H1 (cell line): ENCODE data around the gene ARHGEF12. TPM values are rescaled to one million over a fixed set of nuclear protein-coding genes. Genes with fewer than 3 reads are reported as not detected.
A peak's percentile ranks its signal among the peaks of the same experiment; 100 is the strongest.

Experiments used
- CTCF ChIA-PET: fragments of 300-600 bp; sonication (Branson Sonifier 250); formaldehyde crosslinking; loops from one replicate; lab custom pipeline; 2021; ENCODE audit not compliant: partially characterized antibody; lab: Charles Lee
- POLR2A ChIA-PET: fragments of 300-600 bp; sonication (Branson Sonifier 250); formaldehyde crosslinking; loops from one replicate; lab custom pipeline; 2021; ENCODE audit warnings: inconsistent platforms; ENCODE audit not compliant: partially characterized antibody; lab: Charles Lee
- DNase-seq, 2 experiments: peaks; one replicate each; pipeline versions ENCODE4 v3.0.0 to v3.0.0-alpha.2; 2010 to 2022; ENCODE audit warnings: low spot score in 2 of 2, low read depth in 1 of 2, mixed read lengths in 1 of 2
- FAIRE-seq: peaks from 2 replicates; lab custom pipeline; 2011; peaks lifted over from hg19 to GRCh38; lab: Jason Lieb, UNC
- H2AFZ ChIP-seq: 2 replicates; pipeline ENCODE4 v1.8.1; 2012; ENCODE audit warnings: low read length, inconsistent platforms
- H2AK5ac ChIP-seq: 2 replicates; pipeline ENCODE4 v1.6.1; 2013; ENCODE audit warnings: low read depth, low read length
- H2BK120ac ChIP-seq: replicated peaks from 2 replicates; pipeline ENCODE3; 2013; ENCODE audit warnings: low read depth, low read length, inconsistent platforms
- H2BK12ac ChIP-seq: 2 replicates; pipeline ENCODE4 v1.6.1; 2013; ENCODE audit warnings: low read depth, low read length
- H2BK15ac ChIP-seq: 2 replicates; pipeline ENCODE4 v1.6.1; 2013; ENCODE audit warnings: low read length
- H2BK20ac ChIP-seq: 2 replicates; pipeline ENCODE4 v1.6.1; 2013; ENCODE audit warnings: low read length
- H2BK5ac ChIP-seq: 2 replicates; pipeline ENCODE4 v1.6.1; 2013; ENCODE audit warnings: low read depth, low read length
- H3K14ac ChIP-seq: 2 replicates; pipeline ENCODE4 v1.6.1; 2013; ENCODE audit warnings: inconsistent platforms; ENCODE audit not compliant: insufficient read length
- H3K18ac ChIP-seq: 2 replicates; pipeline ENCODE4 v1.6.1; 2013; ENCODE audit warnings: low read length; ENCODE audit errors: extremely low read depth
- H3K23ac ChIP-seq: 2 replicates; pipeline ENCODE4 v1.6.1; 2013; ENCODE audit warnings: inconsistent platforms; ENCODE audit not compliant: insufficient read length
- H3K23me2 ChIP-seq: 2 replicates; pipeline ENCODE4 v1.6.1; 2013; ENCODE audit warnings: low read depth, low read length
- H3K27ac ChIP-seq: 2 replicates; pipeline ENCODE4 v1.6.1; 2011; ENCODE audit warnings: low read depth, low read length, inconsistent platforms
- H3K27me3 ChIP-seq, 4 experiments: replicated peaks in 1 of 4; 1 replicate in 1 of 4; 2 replicates in 3 of 4; pipeline versions ENCODE4 v1.6.1 to v1.8.1; 2011 to 2013; ENCODE audit warnings: low read length in 3 of 4, mild to moderate bottlenecking in 3 of 4, inconsistent platforms in 2 of 4, mixed read lengths in 2 of 4, moderate library complexity in 1 of 4; ENCODE audit not compliant: control insufficient read depth in 3 of 4, insufficient read depth in 3 of 4; ENCODE audit errors: extremely low read depth in 1 of 4
- H3K36me3 ChIP-seq, 4 experiments: 2 replicates each; pipeline versions ENCODE4 v1.6.1 to v1.8.1; 2011 to 2013; ENCODE audit warnings: mild to moderate bottlenecking in 4 of 4, low read length in 3 of 4, moderate library complexity in 2 of 4, control low read depth in 1 of 4, inconsistent platforms in 1 of 4; ENCODE audit not compliant: insufficient read depth in 4 of 4, control insufficient read depth in 2 of 4
- H3K4ac ChIP-seq: replicated peaks from 2 replicates; pipeline ENCODE3; 2013; ENCODE audit warnings: low read length, low read depth, mixed read lengths, inconsistent platforms; ENCODE audit not compliant: insufficient read length
- H3K4me1 ChIP-seq, 4 experiments: replicated peaks in 1 of 4; 1 replicate in 1 of 4; 2 replicates in 3 of 4; pipeline versions ENCODE4 v1.6.1 to v1.8.1; 2011 to 2013; ENCODE audit warnings: low read length in 3 of 4, inconsistent platforms in 2 of 4, mixed read lengths in 1 of 4; ENCODE audit not compliant: insufficient read depth in 4 of 4, control insufficient read depth in 3 of 4
- H3K4me2 ChIP-seq, 2 experiments: 2 replicates each; pipeline versions ENCODE4 v1.6.1 to v1.8.1; 2011 to 2013; ENCODE audit warnings: low read depth in 2 of 2, low read length in 2 of 2, control low read depth in 1 of 2, inconsistent platforms in 1 of 2, mild to moderate bottlenecking in 1 of 2; ENCODE audit not compliant: insufficient read depth in 1 of 2
- H3K4me3 ChIP-seq, 4 experiments: fragments of 200-600, 300-600 bp in 1 of 4; sonication (generic), shearing (Covaris generic), sonication (Bioruptor Twin) in 1 of 4; 2 replicates each; pipeline versions ENCODE4 v1.5.1 to v1.8.1; 2011 to 2016; ENCODE audit warnings: low read length in 4 of 4, low read depth in 3 of 4, control low read depth in 2 of 4, inconsistent platforms in 2 of 4, mild to moderate bottlenecking in 2 of 4, mixed read lengths in 1 of 4, moderate library complexity in 1 of 4; ENCODE audit not compliant: insufficient read depth in 2 of 4; ENCODE audit errors: extremely low read depth in 1 of 4
- H3K56ac ChIP-seq: replicated peaks from 2 replicates; pipeline ENCODE3; 2013; ENCODE audit warnings: low read depth, mild to moderate bottlenecking, mixed read lengths, low read length, inconsistent platforms; ENCODE audit not compliant: insufficient read length
- H3K79me1 ChIP-seq: 2 replicates; pipeline ENCODE4 v1.6.1; 2013; ENCODE audit warnings: low read depth, low read length, control low read depth
- H3K79me2 ChIP-seq, 2 experiments: 2 replicates each; pipeline versions ENCODE4 v1.6.1 to v1.8.1; 2012 to 2013; ENCODE audit warnings: low read length in 2 of 2, mild to moderate bottlenecking in 2 of 2, inconsistent platforms in 1 of 2; ENCODE audit not compliant: insufficient read depth in 2 of 2, control insufficient read depth in 1 of 2
- H3K9ac ChIP-seq, 4 experiments: replicated peaks in 1 of 4; 1 replicate in 1 of 4; 2 replicates in 3 of 4; pipeline versions ENCODE4 v1.6.1 to v1.8.1; 2011 to 2013; ENCODE audit warnings: low read depth in 3 of 4, low read length in 3 of 4, control low read depth in 2 of 4, mild to moderate bottlenecking in 2 of 4, moderate library complexity in 2 of 4, inconsistent platforms in 1 of 4; ENCODE audit errors: extremely low read depth in 1 of 4
- H3K9me3 ChIP-seq, 2 experiments: 2 replicates each; pipeline versions ENCODE4 v1.6.1 to v1.8.1; 2012 to 2013; ENCODE audit warnings: mild to moderate bottlenecking in 2 of 2, moderate library complexity in 2 of 2, control low read depth in 1 of 2, inconsistent platforms in 1 of 2, low read depth in 1 of 2, low read length in 1 of 2, mixed read lengths in 1 of 2; ENCODE audit not compliant: insufficient read depth in 2 of 2
- H4K20me1 ChIP-seq, 2 experiments: replicated peaks in 1 of 2; 2 replicates each; pipeline versions ENCODE3 to v1.8.1; 2011 to 2013; ENCODE audit warnings: inconsistent platforms in 2 of 2, low read length in 2 of 2, mild to moderate bottlenecking in 1 of 2; ENCODE audit not compliant: insufficient read depth in 2 of 2, control insufficient read depth in 1 of 2
- H4K5ac ChIP-seq: 2 replicates; pipeline ENCODE4 v1.6.1; 2013; ENCODE audit warnings: low read length, low read depth, mixed read lengths, inconsistent platforms; ENCODE audit not compliant: insufficient read length
- H4K8ac ChIP-seq: 2 replicates; pipeline ENCODE4 v1.8.0; 2013; ENCODE audit warnings: mild to moderate bottlenecking, moderate library complexity, low read length, inconsistent platforms; ENCODE audit not compliant: insufficient read depth; ENCODE audit errors: extremely low read depth
- H4K91ac ChIP-seq: replicated peaks from 2 replicates; pipeline ENCODE3; 2013; ENCODE audit warnings: low read length, mixed read lengths, inconsistent platforms; ENCODE audit not compliant: insufficient read length
- ATF3 ChIP-seq: IDR thresholded peaks from 2 replicates; pipeline ENCODE4 v1.6.1; 2011; ENCODE audit warnings: low read depth, mild to moderate bottlenecking, low read length; ENCODE audit not compliant: insufficient read depth
- BACH1 ChIP-seq: IDR thresholded peaks from 2 replicates; pipeline ENCODE4 v1.6.1; 2012; ENCODE audit warnings: low read length, improper control_type of control experiment
- CHD2 ChIP-seq: IDR thresholded peaks from 2 replicates; pipeline ENCODE4 v1.6.1; 2012; ENCODE audit warnings: low read length, improper control_type of control experiment
- CTCF ChIP-seq, 3 experiments: IDR thresholded peaks; 1 replicate in 2 of 3; 2 replicates in 1 of 3; pipeline versions ENCODE4 v1.5.1 to v1.6.1; 2011; ENCODE audit warnings: low read length in 3 of 3, mild to moderate bottlenecking in 3 of 3, inconsistent platforms in 2 of 3, low read depth in 1 of 3, moderate library complexity in 1 of 3; ENCODE audit not compliant: insufficient read depth in 1 of 3; ENCODE audit errors: control extremely low read depth in 1 of 3
- JUND ChIP-seq: IDR thresholded peaks from 2 replicates; pipeline ENCODE4 v1.6.1; 2011; ENCODE audit warnings: mild to moderate bottlenecking, improper control_type of control experiment, low read length
- NANOG ChIP-seq: IDR thresholded peaks from 2 replicates; pipeline ENCODE4 v1.6.1; 2011; ENCODE audit warnings: low read length, low read depth, mild to moderate bottlenecking, inconsistent platforms; ENCODE audit not compliant: insufficient read depth, poor library complexity, severe bottlenecking
- SAP30 ChIP-seq: fragments of 300-600 bp; sonication (generic); IDR thresholded peaks from 2 replicates; pipeline ENCODE4 v1.7.1; 2012; ENCODE audit warnings: low read length, moderate library complexity, mild to moderate bottlenecking, inconsistent platforms; ENCODE audit not compliant: insufficient read depth, insufficient replicate concordance
- SIX5 ChIP-seq: IDR thresholded peaks from 2 replicates; pipeline ENCODE4 v1.6.1; 2011; ENCODE audit warnings: mild to moderate bottlenecking, low read depth, low read length
- TCF12 ChIP-seq: IDR thresholded peaks from 2 replicates; pipeline ENCODE4 v1.6.1; 2011; ENCODE audit warnings: low read depth, mild to moderate bottlenecking, low read length
- YY1 ChIP-seq: IDR thresholded peaks from 2 replicates; pipeline ENCODE4 v1.6.1; 2011; ENCODE audit warnings: low read depth, mild to moderate bottlenecking, low read length
- ZNF274 ChIP-seq: IDR thresholded peaks from 2 replicates; pipeline ENCODE4 v1.7.0; 2012; ENCODE audit warnings: low read length, borderline replicate concordance; ENCODE audit errors: extremely low read depth
- WGBS, 2 experiments: shearing (Covaris generic) in 1 of 2; methylation state at CpG; one replicate each; pipeline versions ENCODE4 v1.1.6 to v1.1.7; 2013 to 2015; ENCODE audit warnings: low lambda C conversion rate in 2 of 2, mixed read lengths in 2 of 2, inconsistent platforms in 1 of 2, low coverage in 1 of 2, missing lambda C conversion rate in 1 of 2; ENCODE audit not compliant: insufficient replicate concordance in 2 of 2, insufficient coverage in 1 of 2, insufficient read length in 1 of 2; ENCODE audit errors: extremely low coverage in 1 of 2, missing lambda C conversion rate in 1 of 2; 5-methylcytosine and 5-hydroxymethylcytosine counted together
- polyA plus RNA-seq, 7 experiments: library from polyadenylated mRNA; depleted of rRNA in 3 of 7; stranded (reverse) in 5 of 7; unstranded in 2 of 7; fragments of >200 nt in 5 of 7; fragments of 200-250 nt in 2 of 7; gene quantifications; 1 replicate in 5 of 7; 2 replicates in 1 of 7; 4 replicates in 1 of 7; pipeline versions ENCODE4 v1.2.1 to v1.2.3, GENCODE V29; 2011 to 2013; ENCODE audit warnings: missing spikeins in 2 of 7, mixed read lengths in 2 of 7
- total RNA-seq: library from RNA; stranded (reverse); fragmentation: NEBNext Ultra II Directional; extraction: Animal tissue kit (Norgen Biotek cat#: 25700); gene quantifications from 2 replicates; pipeline ENCODE4 v1.2.1, GENCODE V29; 2021

Gene ARHGEF12
- total and polyA plus RNA-seq, 2 of the 8 experiments (the other 6 are each of a cell fraction or from before 2014, with no cell fraction given): 5.1 to 33.7 TPM

GRCh38 chr11:120522736-120523135, 186.5 kb downstream of the ARHGEF12 start:
- H2BK20ac ChIP-seq: no peak overlapping the region
- H3K79me1 ChIP-seq: no peaks in the 10 kb centered on the region
- 0 out of 2 replicates have a peak overlapping the region, but pooled peaks have one; percentile 43 for H3K18ac ChIP-seq
- peak overlapping the region; percentile 90 for H2AK5ac ChIP-seq
- DNase-seq (no peak), FAIRE-seq (no peak)
- H4K91ac ChIP-seq: no peak overlapping the region
- H3K4ac ChIP-seq: no peak overlapping the region
- no peak overlapping the region for H3K9ac ChIP-seq
- no peak overlapping the region; the same call in 1 of the 2 replicates for H2BK12ac ChIP-seq
- H3K23me2 ChIP-seq: no peaks in the 10 kb centered on the region
- H4K8ac ChIP-seq: no peak overlapping the region
- H3K4me2 ChIP-seq: no peak overlapping the region
- ChIA-PET CTCF (interaction anchor here (1.0 to 1.9 kb wide), 12 partner anchors 10 to 405 kb away, joined by 3 to 7 read pairs (median 3); partner anchors contain the start of gene GRIK4), POLR2A (interaction anchor here (1.2 kb wide), 1 partner anchor 41 kb away, joined by 3 read pairs; no protein-coding TSS in a partner anchor)
- H3K27ac ChIP-seq: no peak overlapping the region
- H2BK15ac ChIP-seq: 0 out of 2 replicates have a peak overlapping the region, but pooled peaks have one; percentile 88
- H3K23ac ChIP-seq: no peak overlapping the region
- no peak overlapping the region for H2BK120ac ChIP-seq
- H4K5ac ChIP-seq: no peak overlapping the region
- H4K20me1 ChIP-seq: no peaks in the 10 kb centered on the region
- H3K4me1 ChIP-seq: peaks cover 3 to 32% (median 18%) of the 10 kb centered on the region in 4 experiments
- H3K9me3 ChIP-seq: no peaks in the 10 kb centered on the region
- H3K14ac ChIP-seq: no peak overlapping the region
- WGBS, 2 experiments: 92% methylated on average over 3 of the region's 3 CpGs; no CpG with 5 or more reads in 1 of the 2 experiments
- no peak overlapping the region for H3K56ac ChIP-seq
- no peaks in the 10 kb centered on the region for H3K36me3 ChIP-seq
- H3K79me2 ChIP-seq: no peaks in the 10 kb centered on the region
- H2BK5ac ChIP-seq: no peak overlapping the region
- H2AFZ ChIP-seq: no peak overlapping the region
- H3K4me3 ChIP-seq: no peak overlapping the region
- no peaks in the 10 kb centered on the region; a peak in 1 of 7 replicates for H3K27me3 ChIP-seq
- TF ChIP-seq TCF12 (no peak), YY1 (no peak), NANOG (no peak), CHD2 (no peak), SAP30 (no peak), SIX5 (no peak), BACH1 (no peak), ATF3 (no peak), JUND (no peak), ZNF274 (no peak), CTCF (IDR thresholded peaks at IDR 0.05; ENCODE audit: control extremely low read depth in 1 of 3, insufficient read depth in 1 of 3, low read depth in 1 of 3, low read length in 3 of 3) (no peak)
